Ureter (tissue), 1 donor: ENCODE measurements around the gene SLC9C1. TPM values are rescaled to one million over a fixed set of nuclear protein-coding genes. Genes with fewer than 3 reads are reported as not detected.
A peak's percentile ranks its signal among the peaks of the same experiment; 100 is the strongest.
"Not testable (repeated sequence)": the region's sequence is repeated elsewhere in the genome, so short reads cannot be mapped to it uniquely, and the experiment has no call there.

Source experiments
- DNase-seq: peaks from one replicate; pipeline ENCODE4 v3.0.0-alpha.2; 2020; ENCODE audit warnings: low spot score
- total RNA-seq: library from RNA; stranded (reverse); gene quantifications from one replicate; pipeline ENCODE4 v1.2.4, GENCODE V29; 2023
- donor health status: DM: yes; HTN: yes; CAD: no.

SLC9C1 gene
- total RNA-seq, 1 donor from 2014 or later = 0.13 TPM

DNA sequence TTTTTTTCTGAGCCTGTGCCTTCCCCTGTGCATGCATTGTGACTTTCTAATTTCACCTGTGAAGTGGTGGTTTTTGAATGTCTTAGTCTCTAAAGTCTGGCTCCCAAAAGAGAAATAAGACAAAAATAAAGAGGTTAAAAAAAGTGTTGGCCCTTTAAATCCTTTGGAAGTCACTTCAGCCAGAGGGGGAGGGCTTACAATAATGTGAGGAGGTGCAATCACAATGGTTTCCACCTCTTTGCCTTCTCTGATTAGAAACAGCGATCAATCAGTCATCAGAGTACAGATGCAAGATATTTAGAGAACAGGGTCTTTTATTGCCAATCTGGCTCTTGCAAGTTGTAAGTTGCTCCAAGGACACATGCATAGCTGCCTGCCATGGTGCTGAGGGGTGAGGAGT is 96.9 kb downstream of the SLC9C1 start:
- DNase-seq = no peak

DNA sequence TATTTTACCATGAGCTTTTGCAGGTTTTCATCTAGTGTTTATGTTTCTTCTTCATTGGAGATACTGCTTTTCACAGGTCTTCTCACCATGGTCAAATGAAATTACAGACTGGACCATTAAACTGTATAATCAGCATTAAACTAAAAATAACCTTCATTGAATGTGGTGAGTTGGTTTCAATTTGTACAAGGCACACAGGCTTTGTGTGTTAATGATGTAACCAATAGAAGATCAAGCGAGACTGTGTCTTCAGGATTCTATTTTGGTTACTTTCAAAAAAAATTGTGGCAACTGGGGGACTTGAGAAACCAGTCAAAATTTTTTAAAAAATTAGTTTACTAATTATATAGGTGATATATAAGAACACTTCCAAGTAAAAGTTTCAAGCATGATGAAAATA is 106.7 kb downstream of the SLC9C1 start:
- no peak for DNase-seq

DNA sequence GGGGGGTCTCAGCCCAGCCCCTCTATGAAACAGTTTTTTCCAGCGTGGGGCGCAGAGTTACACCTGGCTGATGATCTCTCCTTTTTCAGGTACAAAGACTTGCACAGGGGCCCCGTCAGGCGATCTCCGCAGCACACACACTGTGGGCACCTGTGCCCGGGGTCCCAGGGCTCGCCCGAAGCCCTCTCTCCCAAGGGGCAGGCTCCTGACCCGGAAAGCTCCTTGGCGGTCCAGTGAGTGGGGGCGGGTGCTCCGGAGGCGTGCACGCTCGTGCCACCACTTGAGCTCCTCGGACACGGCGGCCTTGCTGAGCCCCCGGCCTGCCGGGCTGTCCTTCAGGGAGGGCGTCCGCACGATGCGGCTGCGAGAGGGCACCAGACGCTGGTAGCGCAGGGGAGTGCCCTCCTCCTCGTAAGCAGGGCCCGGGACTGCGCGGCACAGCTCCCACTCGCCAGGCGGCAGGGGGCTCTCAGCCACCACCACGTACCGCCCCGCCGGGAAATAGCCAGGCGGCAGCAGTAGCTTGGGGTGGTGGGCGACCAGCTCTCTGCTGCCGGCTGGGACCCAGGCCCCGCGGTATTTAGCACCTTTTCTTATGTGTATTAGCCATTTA is 108.5 kb downstream of the SLC9C1 start:
- not testable (repeated sequence) for DNase-seq

DNA sequence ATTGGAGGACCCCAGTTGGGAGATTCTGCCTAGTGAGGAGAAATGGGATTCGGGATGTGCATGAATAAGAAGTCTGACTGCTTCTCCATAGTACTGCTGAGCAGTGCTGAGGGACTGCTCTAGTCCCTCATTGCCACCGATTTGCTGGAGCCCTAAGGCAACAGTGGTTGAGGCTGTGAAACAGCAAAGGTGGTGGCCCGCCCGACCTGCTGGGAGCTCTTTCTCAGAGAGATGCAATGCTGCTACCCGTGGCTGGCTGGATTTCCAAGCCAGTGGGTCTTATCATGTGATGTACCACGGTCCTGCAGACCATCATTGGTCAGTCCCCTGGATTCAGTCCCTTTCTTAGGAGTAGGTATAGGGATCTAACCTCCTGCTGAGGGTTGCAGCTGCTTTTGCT is 118.4 kb downstream of the SLC9C1 start:
- DNase-seq = no peak

DNA sequence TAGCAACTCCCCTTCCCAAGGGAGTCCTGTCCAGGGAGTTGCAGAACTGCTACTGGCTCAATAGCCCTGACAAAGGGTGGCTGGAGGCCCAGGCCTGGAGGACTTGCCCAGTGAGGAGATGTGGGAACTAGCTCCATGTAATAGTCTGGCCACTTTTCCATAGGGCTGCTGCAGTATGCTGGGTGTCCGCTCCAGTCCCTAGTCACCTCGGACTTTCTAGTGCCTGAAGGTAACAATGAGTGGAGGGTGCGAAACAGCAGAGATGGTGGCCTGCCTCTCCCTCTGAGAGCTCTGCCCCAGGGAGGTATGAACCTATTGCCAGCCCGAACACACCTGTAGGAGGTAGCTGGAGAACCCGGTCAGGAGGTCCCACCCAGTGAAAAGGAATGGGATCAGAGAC is 119.0 kb downstream of the SLC9C1 start:
- DNase-seq = no peak

DNA sequence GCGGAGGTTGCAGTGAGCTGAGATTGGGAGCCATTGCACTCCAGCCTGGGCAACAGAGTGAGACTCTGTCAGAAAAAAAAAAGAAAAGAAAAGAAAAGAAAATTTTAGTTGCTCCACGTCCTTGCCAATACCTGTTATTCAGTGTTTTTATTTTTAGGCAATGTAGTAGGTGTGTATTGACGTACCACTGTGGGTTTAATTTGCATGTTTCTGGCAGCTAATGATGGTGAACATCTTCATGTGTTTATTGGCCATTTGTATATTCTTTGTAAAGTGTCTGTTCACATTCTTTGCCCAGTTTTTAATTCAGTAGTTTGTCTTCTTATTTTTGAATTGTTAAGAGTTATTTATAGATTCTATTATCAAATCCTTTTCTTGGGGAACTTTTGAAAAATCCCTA is 122.9 kb downstream of the SLC9C1 start:
- no peak for DNase-seq

DNA sequence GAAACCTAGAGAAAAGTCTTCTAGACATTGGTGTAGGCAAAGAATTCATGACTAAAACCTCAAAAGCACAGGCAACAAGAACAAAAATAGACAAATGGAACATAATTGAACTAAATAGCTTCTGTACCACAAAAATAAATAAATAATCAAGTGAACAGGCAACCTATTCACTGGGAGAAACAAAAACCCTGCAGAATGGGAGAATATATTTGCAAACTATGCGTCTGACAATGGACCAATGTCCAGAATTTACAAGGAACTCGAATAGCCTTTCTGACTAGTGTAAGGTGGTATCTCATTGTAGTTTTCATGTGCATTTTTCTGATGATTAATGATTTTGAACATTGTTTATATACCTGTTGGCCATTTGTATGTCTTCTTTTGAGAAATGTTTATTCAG is 124.0 kb downstream of the SLC9C1 start:
- no peak for DNase-seq

DNA sequence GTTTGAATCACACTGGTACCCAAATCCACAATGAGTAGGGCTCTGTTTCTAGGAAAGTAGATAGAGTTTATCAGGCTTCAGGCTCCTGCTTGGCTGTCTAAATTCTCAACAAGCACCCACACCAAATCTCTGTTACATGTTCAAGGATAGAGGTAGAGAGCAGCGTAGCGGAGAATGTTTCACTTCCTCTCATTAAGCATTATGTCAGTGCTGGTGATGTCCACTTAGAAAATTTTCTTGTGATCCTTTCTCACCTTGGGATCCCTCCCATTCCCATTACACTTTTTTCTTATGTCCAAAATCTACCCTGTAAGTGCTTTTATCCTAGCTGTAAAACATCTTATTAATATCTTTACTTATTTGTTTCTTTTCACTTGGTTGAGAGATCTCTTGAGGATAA is 126.3 kb downstream of the SLC9C1 start:
- DNase-seq = no peak

DNA sequence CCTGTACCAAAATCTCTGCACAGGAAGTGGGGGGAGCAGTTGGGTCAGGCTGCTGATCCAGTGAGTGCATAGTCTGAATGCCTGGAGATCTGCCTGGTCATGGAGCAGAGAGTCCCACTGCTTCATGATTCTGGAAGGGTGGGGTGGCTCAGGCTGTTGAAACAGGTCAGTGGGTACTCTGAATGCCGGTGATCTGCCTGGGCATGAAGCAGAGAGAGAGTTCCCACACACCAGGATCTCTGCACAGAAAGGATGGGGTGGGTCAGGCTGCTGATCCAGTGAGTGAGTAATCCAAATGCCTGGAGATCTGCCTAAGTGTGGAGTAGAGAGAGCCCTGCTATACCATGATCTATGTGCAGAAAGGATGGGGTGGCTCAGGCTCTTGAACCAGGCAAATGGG is 144.9 kb downstream of the SLC9C1 start:
- no peak for DNase-seq

DNA sequence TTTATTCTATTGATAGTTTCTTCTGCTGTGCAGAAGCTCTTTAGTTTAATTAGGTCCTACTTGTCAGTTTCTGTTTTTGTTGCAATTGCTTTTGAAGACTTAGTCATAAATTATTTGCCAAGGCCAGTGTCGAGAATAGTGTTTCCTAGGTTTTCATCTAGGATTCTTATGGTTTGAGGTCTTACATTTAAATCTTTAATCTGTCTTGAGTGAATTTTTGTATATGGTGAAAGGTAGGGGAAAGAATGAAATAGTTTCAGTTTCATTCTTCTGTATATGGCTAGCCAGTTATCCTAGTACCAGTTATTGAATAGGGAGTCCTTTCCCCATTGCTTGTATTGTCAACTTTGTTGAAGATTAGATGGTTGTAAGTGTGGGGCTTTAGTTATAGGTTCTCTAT is 150.3 kb downstream of the SLC9C1 start:
- no peak for DNase-seq

DNA sequence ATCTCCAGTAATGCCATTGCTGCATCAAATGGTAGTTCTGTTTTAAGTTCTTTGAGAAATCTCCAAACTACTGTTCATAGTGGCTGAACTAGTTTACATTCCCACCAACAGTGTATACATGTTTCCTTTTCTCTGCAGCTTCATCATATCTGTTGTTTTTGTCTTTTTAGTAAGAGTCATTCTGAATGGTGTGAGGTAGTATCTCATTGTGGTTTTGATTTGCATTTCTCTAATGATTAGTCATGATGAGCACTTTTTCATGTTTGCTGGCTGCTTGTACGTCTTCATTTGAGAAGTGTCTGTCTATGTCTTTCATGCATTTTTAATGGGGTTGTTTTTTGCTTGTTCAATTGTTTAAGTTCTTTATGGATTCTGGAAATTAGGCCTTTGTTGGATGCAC is 150.8 kb downstream of the SLC9C1 start:
- DNase-seq = no peak

DNA sequence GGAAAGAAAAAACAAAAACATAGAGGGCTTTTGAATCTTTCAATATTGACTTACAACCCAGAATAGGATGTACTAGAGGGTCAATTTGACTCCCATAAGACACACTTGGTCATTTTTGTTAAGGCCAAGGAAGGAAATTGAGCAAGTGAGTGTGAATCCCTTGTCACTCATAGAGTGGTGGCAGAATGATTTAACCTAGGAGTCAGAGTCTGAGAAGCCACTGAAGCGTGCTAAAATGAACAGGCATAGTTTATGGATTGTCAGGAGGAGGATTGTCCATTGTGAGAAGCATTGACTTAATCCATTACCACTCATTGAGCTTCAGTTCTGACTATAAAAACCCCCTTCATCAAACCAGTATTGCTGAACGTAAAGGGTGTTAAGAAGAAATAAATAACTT is 152.7 kb downstream of the SLC9C1 start:
- DNase-seq = no peak

DNA sequence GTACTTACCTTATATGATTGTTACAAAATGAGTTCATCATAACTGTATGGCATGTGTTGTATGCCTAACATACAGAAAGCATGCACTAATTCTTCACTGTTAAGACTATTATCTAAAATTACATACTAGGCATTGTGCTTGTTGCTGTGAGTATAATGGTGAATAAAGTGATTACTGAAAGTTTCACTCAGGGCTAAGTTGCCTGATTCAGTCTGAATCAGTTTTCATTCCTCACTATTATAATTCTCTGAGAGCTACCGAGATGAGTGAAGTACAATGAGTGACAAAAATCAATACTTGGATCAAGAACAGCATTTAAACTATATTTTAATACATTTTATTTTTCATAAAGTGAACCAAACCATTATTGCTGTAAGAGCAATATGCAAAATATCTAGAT is 153.4 kb downstream of the SLC9C1 start:
- DNase-seq = no peak

DNA sequence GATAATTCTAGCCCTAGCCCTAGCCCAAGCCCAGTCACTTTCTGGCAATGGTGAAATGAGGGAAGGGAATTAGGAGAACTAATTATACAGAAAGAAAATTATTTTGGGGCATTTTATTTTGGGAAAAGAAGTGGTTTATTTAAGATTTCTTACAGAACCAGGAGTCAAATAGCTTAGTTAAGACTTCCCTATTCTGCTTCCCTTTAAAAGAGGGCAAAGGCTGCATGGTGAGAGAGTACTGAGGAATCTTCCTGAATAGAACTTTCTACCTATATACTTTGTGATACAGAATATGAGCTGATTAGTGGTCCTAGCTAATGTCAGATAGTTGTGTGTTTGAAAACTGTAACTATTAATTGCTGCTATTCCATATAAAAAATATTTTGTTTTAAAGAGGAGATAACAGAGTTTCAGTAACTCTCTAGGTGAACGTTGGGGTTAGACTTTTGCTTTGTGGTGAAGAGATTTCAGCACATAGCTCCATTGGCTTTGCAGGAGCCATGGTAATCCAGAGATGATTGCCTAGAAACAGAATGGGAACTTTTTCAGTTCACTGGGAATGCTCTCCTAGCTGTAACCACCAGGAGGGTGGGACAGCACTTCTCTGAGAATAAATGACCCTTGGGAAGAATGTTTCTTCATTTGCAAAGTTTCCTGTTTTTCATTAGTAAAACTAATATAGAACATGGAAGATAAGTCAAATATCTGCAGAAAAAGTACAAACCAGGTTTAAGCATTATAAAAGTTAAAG is 155.6 kb downstream of the SLC9C1 start:
- no peak for DNase-seq

DNA sequence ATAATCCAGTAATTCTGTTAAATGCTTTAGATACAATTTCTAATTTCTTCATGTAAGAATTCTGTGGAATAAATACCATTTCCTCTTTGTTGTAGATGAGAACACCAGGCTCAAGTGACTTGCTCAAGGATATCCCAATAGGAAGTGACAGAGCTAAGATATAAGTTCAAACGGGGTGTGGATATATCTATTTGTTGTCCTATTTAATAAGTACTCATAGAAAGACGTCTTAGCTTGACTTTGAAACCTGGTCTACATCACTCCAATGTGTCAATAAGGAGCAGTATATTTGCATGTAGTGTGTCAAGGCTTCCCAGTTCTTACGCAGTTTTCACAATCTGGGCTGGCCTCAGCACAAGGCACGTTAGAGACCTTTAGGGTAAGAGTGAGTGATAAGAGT is 156.2 kb downstream of the SLC9C1 start:
- DNase-seq = no peak

DNA sequence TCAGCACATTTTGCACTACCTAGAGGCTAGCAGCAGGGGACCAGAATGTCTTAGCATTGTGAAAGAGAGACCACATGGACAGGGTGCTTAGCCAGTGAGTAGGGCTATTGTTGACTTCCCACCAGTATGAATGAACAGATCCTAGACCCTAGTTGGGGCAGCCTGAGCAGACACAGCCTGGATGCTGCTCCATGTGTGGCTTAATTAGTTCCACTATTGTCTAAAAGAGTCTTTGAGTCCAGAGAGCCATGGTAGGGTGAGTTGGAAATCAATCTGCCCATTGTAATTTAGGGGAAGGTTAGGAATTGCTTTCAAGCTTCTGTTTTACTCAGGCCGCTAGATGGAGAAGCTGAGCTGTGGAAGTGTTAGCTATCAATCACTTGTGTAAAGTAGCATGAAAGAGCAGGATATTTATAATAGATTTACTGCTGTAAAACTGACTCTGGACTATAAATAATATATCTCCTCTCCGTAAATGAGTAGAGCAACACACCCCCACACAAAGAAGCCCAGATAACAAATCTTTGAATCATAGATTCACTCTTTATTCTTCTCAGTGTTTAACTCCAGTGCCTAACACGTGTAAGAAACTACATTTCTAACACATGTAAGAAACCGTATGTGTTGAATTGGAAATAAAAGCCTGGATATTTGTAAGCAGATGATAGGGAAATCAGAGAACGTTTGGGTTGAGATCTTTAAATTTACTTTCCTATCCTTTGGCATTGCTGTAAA is 156.9 kb downstream of the SLC9C1 start:
- DNase-seq = no peak

DNA sequence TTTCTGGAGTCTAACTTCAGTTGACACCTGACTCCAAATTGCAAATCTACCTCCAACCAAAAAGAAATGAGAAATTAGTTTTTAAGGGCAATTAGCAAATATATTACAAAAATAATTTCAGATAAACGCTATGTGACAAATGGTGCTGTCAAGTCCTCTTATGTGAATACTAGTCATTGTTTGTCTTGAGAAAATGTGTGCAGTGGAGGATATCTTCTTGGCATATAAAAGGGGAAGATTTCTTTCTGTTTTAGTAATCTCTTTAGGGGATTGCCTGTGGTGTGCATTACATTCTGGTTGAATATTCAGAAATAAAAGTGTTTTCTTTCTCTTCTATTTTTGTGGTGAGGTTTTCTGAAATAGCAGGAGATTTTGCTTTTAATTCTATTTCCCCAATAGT is 158.0 kb downstream of the SLC9C1 start:
- DNase-seq = no peak

DNA sequence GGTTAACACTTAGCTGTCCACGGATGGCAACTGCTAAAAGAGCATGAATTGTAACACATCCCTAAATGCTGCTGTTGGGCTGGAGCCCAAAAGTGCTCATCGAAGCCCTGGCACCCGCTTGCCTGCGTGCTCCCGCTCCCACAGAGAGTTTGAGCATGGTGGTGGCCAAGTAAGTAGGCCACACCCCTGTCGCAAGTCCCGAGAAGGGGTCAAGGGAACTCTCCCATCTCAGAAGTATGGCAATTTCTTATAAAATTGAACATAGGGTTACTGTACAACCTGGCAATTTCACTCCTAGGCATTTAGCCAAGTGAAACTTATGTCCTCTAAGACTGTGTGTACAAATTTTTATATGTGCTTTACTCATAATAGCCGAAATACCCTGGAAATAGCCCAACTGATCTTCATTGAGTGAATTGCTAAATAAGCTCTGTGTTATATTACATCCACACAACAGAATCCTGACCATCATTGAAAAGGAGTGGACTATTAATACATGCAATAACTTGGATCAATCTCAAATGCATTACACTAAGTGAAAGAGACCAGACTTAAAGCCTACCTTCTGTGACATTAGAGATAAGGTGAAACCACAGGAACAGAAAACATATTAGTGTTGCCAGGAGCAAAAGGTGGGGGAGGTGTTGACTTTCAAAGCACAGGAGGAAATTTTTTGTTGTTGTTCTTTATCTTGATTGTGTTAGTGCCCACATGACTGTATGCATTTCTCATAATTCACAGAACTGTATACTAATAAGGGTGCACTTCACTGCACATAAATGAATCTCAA is 159.5 kb downstream of the SLC9C1 start:
- no peak for DNase-seq

DNA sequence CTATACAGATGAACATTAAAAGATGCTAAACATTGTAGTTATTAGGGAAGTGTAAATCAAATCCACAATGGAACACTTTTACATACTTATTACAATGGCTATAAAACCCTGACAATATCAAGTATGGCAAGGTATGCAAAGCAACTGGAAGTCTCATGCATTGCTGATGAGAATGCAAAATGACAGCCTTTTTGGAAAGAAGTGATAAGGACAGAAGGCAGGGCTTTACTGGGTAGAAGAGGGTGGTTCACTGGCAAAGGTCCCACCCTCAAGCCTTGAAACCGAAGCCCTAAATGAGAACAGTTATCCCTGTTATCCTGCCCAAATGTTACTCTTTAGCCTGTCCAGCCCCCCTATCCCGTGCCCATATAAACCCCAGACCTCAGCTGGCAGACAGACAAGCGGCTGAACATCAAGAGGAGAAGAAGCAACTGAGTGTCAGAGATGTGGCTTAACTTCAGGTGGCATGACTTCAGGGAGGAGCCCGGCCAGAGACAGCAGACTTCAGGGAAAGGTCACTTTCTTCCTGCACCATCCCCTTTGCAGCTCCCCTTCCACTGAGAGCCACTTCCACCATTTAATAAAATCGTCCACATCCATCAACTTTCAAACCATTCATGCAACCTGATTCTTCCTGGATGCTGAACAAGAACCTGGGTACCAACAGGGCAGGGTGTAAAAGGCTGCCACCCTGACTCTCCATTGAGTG is 160.2 kb downstream of the SLC9C1 start:
- DNase-seq = no peak

DNA sequence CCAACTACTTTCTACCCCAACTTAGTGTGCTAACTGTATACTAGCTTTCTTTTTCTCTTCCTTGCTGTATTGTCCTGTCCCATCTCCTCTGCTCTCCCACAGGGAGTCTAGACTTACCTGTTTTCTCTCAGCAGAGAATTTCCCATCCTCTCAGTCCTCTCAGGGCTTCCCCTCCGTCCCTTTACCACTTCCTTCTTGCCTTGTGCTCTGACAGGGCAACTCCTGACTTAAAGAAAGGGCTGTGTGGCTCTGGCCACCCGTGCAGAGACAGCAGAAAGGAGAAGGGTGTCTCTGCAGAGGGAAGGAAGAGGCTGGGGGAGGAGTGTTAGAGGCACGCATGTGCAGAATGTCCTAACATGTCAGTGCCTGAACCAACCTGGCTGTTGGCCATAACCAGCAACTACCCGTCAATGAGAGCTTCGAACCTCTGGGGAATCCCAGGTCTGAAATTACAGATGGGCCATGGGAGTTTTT is 161.0 kb downstream of the SLC9C1 start, which contains the start of gene GCSAM:
Gene GCSAM (minus strand): TSS at position 274 of the 474 bp plus-strand sequence. CDS start 128 bp downstream, at position 146.
- DNase-seq = peak; percentile 65

DNA sequence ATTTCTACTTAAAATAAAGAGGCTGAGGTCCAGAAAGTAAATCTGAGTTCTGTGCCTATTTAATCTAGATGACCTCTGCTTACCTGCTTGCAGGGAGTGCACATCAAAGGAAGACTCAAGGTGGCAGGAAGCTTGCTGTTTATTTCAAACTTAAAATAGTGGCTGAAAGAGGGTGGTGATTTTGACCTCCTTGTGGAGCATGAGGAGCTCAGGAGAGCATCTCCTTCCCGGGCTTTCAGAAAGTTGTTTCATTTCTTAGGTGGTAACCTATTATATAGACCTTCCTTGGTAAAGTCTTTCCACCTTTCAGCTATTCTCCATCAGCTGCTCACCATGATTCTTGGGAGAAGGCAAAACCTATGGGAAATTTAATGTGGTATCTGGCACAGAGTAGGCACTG is 161.5 kb downstream of the SLC9C1 start:
- DNase-seq = no peak
